HepG2 (cell line): ENCODE data around the gene AAR2. TPM values are rescaled to one million over a fixed set of nuclear protein-coding genes. Genes with fewer than 3 reads are reported as not detected.

Experiments
- ATAC-seq: fragments of 200-7000 bp; cut with Tn5 transposase; 3 replicates; pipeline ENCODE4 v1.9.1; 2020; ENCODE audit warnings: mild to moderate bottlenecking, moderate library complexity
- BruUV-seq: library from RNA; stranded (reverse); fragments of 400-500 nt; replicated peaks from 2 replicates; lab custom pipeline; 2021; lab: Mats Ljungman, UMichigan
- CTCF ChIA-PET: fragments of 300-600 bp; formaldehyde crosslinking; extraction: SDS; loops from one replicate; lab custom pipeline; 2021; ENCODE audit warnings: low total read pairs, inconsistent platforms, low intra/inter-chr PET ratio; lab: Yijun Ruan, JAX
- POLR2A ChIA-PET: fragments of 350-600 bp; sonication (Branson Sonifier 250); formaldehyde crosslinking; loops from one replicate; lab custom pipeline; 2020; ENCODE audit warnings: antibody characterized with exemption, inconsistent platforms; lab: Yijun Ruan, JAX
- DNase-seq: peaks from one replicate; pipeline ENCODE4 v3.0.0-alpha.2; 2015; ENCODE audit warnings: low spot score
- FAIRE-seq: peaks from 3 replicates; lab custom pipeline; 2011; peaks lifted over from hg19 to GRCh38; lab: Jason Lieb, UNC
- H2AFZ ChIP-seq: one replicate; pipeline ENCODE4 v1.6.1; 2011; ENCODE audit warnings: low read length, inconsistent platforms
- H3K27ac ChIP-seq: fragments of 300-600 bp; 3 replicates; pipeline ENCODE4 v1.8.0; 2011; ENCODE audit warnings: mixed run types, mild to moderate bottlenecking, mixed read lengths, low read length, inconsistent platforms; ENCODE audit not compliant: insufficient read depth; ENCODE audit errors: extremely low read length
- H3K27me3 ChIP-seq, 2 experiments: fragments of 200-600 bp in 1 of 2; 2 replicates in 1 of 2; 3 replicates in 1 of 2; pipeline versions ENCODE4 v1.6.0 to v1.8.0; 2011; ENCODE audit warnings: low read length in 2 of 2, mild to moderate bottlenecking in 2 of 2, moderate library complexity in 2 of 2, inconsistent platforms in 1 of 2; ENCODE audit not compliant: insufficient read depth in 2 of 2, control insufficient read depth in 1 of 2
- H3K36me3 ChIP-seq, 2 experiments: fragments of 200-600 bp in 1 of 2; replicated peaks in 1 of 2; 2 replicates in 1 of 2; 3 replicates in 1 of 2; pipeline versions ENCODE4 v1.5.1 to v1.8.0; 2011; ENCODE audit warnings: low read length in 2 of 2, inconsistent platforms in 1 of 2; ENCODE audit not compliant: insufficient read depth in 2 of 2, control insufficient read depth in 1 of 2
- H3K4me1 ChIP-seq: 2 replicates; pipeline ENCODE4 v1.5.1; 2012; ENCODE audit warnings: low read length, inconsistent platforms; ENCODE audit not compliant: insufficient read depth
- H3K4me2 ChIP-seq: 2 replicates; pipeline ENCODE4 v1.6.0; 2011; ENCODE audit warnings: low read depth, low read length, inconsistent platforms
- H3K4me3 ChIP-seq, 3 experiments: fragments of 200-600 bp in 1 of 3; sonication (generic), shearing (Covaris generic) in 1 of 3; replicated peaks in 1 of 3; 2 replicates each; pipeline ENCODE4 v1.5.1; 2011 to 2016; ENCODE audit warnings: low read length in 3 of 3, inconsistent platforms in 2 of 3, low read depth in 2 of 3, mild to moderate bottlenecking in 2 of 3, control low read depth in 1 of 3, mixed read lengths in 1 of 3; ENCODE audit not compliant: insufficient read depth in 1 of 3
- H3K79me2 ChIP-seq: one replicate; pipeline ENCODE4 v1.6.1; 2011; ENCODE audit warnings: low read length, inconsistent platforms; ENCODE audit not compliant: insufficient read depth
- H3K9ac ChIP-seq: 2 replicates; pipeline ENCODE4 v1.6.0; 2011; ENCODE audit warnings: mild to moderate bottlenecking, low read depth, low read length, inconsistent platforms; ENCODE audit not compliant: insufficient read depth
- H3K9me3 ChIP-seq: 2 replicates; pipeline ENCODE4 v1.5.1; 2012; ENCODE audit warnings: mild to moderate bottlenecking, low read length
- H4K20me1 ChIP-seq: 2 replicates; pipeline ENCODE4 v1.6.0; 2011; ENCODE audit warnings: inconsistent platforms, mild to moderate bottlenecking, low read length, moderate library complexity; ENCODE audit not compliant: insufficient read depth
- AGO1 ChIP-seq: fragments of 200-400 bp; formaldehyde crosslinking; IDR thresholded peaks from 2 replicates; pipeline ENCODE4 v1.6.1; 2017; ENCODE audit warnings: mild to moderate bottlenecking, low read depth, low read length, moderate library complexity; ENCODE audit not compliant: poor library complexity, severe bottlenecking
- AKAP8 ChIP-seq: sonication (generic); formaldehyde crosslinking; IDR thresholded peaks from 2 replicates; pipeline ENCODE4 v1.5.1; 2020; ENCODE audit warnings: mild to moderate bottlenecking, missing genetic modification reagents
- HOXA5 ChIP-seq: sonication (generic); formaldehyde crosslinking; IDR thresholded peaks from 2 replicates; pipeline ENCODE4 v1.4.0; 2020; ENCODE audit warnings: missing genetic modification reagents
- KDM6A ChIP-seq: IDR thresholded peaks from 2 replicates; pipeline ENCODE4 v1.6.1; 2016; ENCODE audit warnings: low read depth
- MAFG ChIP-seq: sonication (generic); formaldehyde crosslinking; IDR thresholded peaks from 2 replicates; pipeline ENCODE4 v1.5.1; 2020; ENCODE audit warnings: mild to moderate bottlenecking, missing genetic modification reagents
- NFYB ChIP-seq: sonication (generic); formaldehyde crosslinking; IDR thresholded peaks from 2 replicates; pipeline ENCODE4 v1.4.0; 2020; ENCODE audit warnings: missing genetic modification reagents
- NR3C1 ChIP-seq: sonication (generic); formaldehyde crosslinking; IDR thresholded peaks from 2 replicates; pipeline ENCODE4 v1.4.0; 2020; ENCODE audit warnings: missing genetic modification reagents
- PLSCR1 ChIP-seq: sonication (generic); formaldehyde crosslinking; IDR thresholded peaks from 2 replicates; pipeline ENCODE4 v1.5.0; 2020; ENCODE audit warnings: missing genetic modification reagents, mild to moderate bottlenecking, borderline replicate concordance
- REXO4 ChIP-seq: sonication (generic); formaldehyde crosslinking; IDR thresholded peaks from 2 replicates; pipeline ENCODE4 v1.8.0; 2022; ENCODE audit warnings: missing genetic modification reagents, mild to moderate bottlenecking, borderline replicate concordance
- SRSF1 ChIP-seq: fragments of 200-400 bp; formaldehyde crosslinking; optimal IDR thresholded peaks from 2 replicates; pipeline ENCODE3; 2017; ENCODE audit warnings: mild to moderate bottlenecking, low read depth, low read length, moderate library complexity
- ZNF263 ChIP-seq: sonication (generic); formaldehyde crosslinking; IDR thresholded peaks from 2 replicates; pipeline ENCODE4 v1.4.0; 2020; ENCODE audit warnings: missing genetic modification reagents
- ZNF451 ChIP-seq: sonication (generic); formaldehyde crosslinking; IDR thresholded peaks from 2 replicates; pipeline ENCODE4 v1.5.0; 2020; ENCODE audit warnings: mild to moderate bottlenecking, missing genetic modification reagents
- ZNF562 ChIP-seq: sonication (generic); formaldehyde crosslinking; IDR thresholded peaks from 2 replicates; pipeline ENCODE4 v1.8.0; 2022; ENCODE audit warnings: missing genetic modification reagents, borderline replicate concordance
- ZNF614 ChIP-seq: IDR thresholded peaks from 2 replicates; pipeline ENCODE4 v1.6.1; 2018; ENCODE audit warnings: missing biosample characterization, missing genetic modification reagents, inconsistent platforms, borderline replicate concordance
- ZNF652 ChIP-seq: IDR thresholded peaks from 2 replicates; pipeline ENCODE4 v1.6.1; 2016; ENCODE audit warnings: low read depth, borderline replicate concordance
- ZNF672 ChIP-seq: sonication (generic); formaldehyde crosslinking; IDR thresholded peaks from 2 replicates; pipeline ENCODE4 v1.8.1; 2022; ENCODE audit warnings: missing genetic modification reagents
- WGBS: methylation state at CpG from one replicate; pipeline ENCODE4 v1.1.6; 2017; ENCODE audit warnings: low lambda C conversion rate; 5-methylcytosine and 5-hydroxymethylcytosine counted together
- in situ Hi-C: cut with HindIII; loops from 2 replicates; pipeline ENCODE4 v1.10.0; 2017; ENCODE audit warnings: low pct_unique_long_range_greater_than_20kb; ENCODE audit not compliant: extremely low pct_ligation_motif_present
- intact Hi-C: fragments of 100-400 bp; cut with micrococcal nuclease; formaldehyde crosslinking; loops from one replicate; pipeline ENCODE4 v1.10.0; 2022; ENCODE audit not compliant: unreplicated experiment
- polyA plus RNA-seq, 8 experiments: library from polyadenylated mRNA; depleted of rRNA in 3 of 8; stranded (reverse) in 7 of 8; unstranded in 1 of 8; fragments of >200 nt; fragmentation: Illumina TruSeq in 4 of 8; extraction: Trizol in 4 of 8; gene quantifications; 2 replicates each; pipeline versions ENCODE4 v1.2.1 to v1.2.3, GENCODE V29; 2011 to 2016; ENCODE audit warnings: low read depth in 4 of 8, missing spikeins in 1 of 8, mixed read lengths in 1 of 8; ENCODE audit not compliant: insufficient read depth in 1 of 8
- total RNA-seq, 5 experiments: library from RNA; depleted of rRNA; stranded (reverse); fragments of >200 nt; fragmentation: Illumina TruSeq; extraction: Trizol; gene quantifications; 2 replicates each; pipeline ENCODE4 v1.2.3, GENCODE V29; 2016; ENCODE audit warnings: low read depth in 1 of 5
- TF ChIP-seq, protein P1 (sequence below): sonication (generic); formaldehyde crosslinking; IDR thresholded peaks from 2 replicates; pipeline ENCODE4 v1.8.0; 2022; ENCODE audit warnings: mild to moderate bottlenecking, missing genetic modification reagents, moderate library complexity
- TF ChIP-seq, protein P2 (sequence below): sonication (generic); formaldehyde crosslinking; IDR thresholded peaks from 2 replicates; pipeline ENCODE4 v1.4.0; 2020; ENCODE audit warnings: mild to moderate bottlenecking, missing genetic modification reagents, borderline replicate concordance

Gene AAR2
- total and polyA plus RNA-seq, 2 of the 13 experiments (the other 11 are each of a cell fraction or from before 2014, with no cell fraction given) = 45.2 to 46.2 TPM

- Histone ChIP-seq H2AFZ (no peak overlapping the region), H3K27ac (no peak overlapping the region), H3K79me2 (peaks cover 3% of the 10 kb centered on the region), H4K20me1 (no peaks in the 10 kb centered on the region), H3K4me2 (no peak overlapping the region), H3K27me3 (peaks cover 0 to 24% of the 10 kb centered on the region in 2 experiments; a peak in 3 of 5 replicates), H3K36me3 (peaks cover 0 to 2% of the 10 kb centered on the region in 2 experiments; a peak in 1 of 5 replicates), H3K9me3 (no peaks in the 10 kb centered on the region), H3K4me3 (no peak overlapping the region), H3K9ac (no peak overlapping the region), H3K4me1 (peaks cover 23% of the 10 kb centered on the region)
- no TSS peak for BruUV-seq
- POLR2A ChIA-PET = no interaction called here
- in situ Hi-C loops (loop anchor here (5.0 kb wide), 1 partner anchor 167 kb away; no protein-coding TSS in a partner anchor), intact Hi-C loops (loop anchor here (10.0 kb wide), 1 partner anchor 119 kb away; no protein-coding TSS in a partner anchor)
- CTCF ChIA-PET = no interaction called here
- ATAC-seq = no peak
- 35% methylated on average over 12 of the region's 12 CpGs for WGBS
- TF ChIP-seq ZNF614 (CRISPR knock-in tag) = no peak
- no peak for TF ChIP-seq NR3C1
- TF ChIP-seq MAFG (CRISPR knock-in tag) = no peak
- TF ChIP-seq ZNF451 (CRISPR knock-in tag) = no peak
- no peak for TF ChIP-seq REXO4 (CRISPR knock-in tag)
- TF ChIP-seq, protein P1, sequence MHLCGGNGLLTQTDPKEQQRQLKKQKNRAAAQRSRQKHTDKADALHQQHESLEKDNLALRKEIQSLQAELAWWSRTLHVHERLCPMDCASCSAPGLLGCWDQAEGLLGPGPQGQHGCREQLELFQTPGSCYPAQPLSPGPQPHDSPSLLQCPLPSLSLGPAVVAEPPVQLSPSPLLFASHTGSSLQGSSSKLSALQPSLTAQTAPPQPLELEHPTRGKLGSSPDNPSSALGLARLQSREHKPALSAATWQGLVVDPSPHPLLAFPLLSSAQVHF (CRISPR knock-in tag) = no peak
- no peak for TF ChIP-seq AGO1
- no peak for TF ChIP-seq ZNF672
- no peak for TF ChIP-seq AKAP8 (CRISPR knock-in tag)
- TF ChIP-seq, protein P2, sequence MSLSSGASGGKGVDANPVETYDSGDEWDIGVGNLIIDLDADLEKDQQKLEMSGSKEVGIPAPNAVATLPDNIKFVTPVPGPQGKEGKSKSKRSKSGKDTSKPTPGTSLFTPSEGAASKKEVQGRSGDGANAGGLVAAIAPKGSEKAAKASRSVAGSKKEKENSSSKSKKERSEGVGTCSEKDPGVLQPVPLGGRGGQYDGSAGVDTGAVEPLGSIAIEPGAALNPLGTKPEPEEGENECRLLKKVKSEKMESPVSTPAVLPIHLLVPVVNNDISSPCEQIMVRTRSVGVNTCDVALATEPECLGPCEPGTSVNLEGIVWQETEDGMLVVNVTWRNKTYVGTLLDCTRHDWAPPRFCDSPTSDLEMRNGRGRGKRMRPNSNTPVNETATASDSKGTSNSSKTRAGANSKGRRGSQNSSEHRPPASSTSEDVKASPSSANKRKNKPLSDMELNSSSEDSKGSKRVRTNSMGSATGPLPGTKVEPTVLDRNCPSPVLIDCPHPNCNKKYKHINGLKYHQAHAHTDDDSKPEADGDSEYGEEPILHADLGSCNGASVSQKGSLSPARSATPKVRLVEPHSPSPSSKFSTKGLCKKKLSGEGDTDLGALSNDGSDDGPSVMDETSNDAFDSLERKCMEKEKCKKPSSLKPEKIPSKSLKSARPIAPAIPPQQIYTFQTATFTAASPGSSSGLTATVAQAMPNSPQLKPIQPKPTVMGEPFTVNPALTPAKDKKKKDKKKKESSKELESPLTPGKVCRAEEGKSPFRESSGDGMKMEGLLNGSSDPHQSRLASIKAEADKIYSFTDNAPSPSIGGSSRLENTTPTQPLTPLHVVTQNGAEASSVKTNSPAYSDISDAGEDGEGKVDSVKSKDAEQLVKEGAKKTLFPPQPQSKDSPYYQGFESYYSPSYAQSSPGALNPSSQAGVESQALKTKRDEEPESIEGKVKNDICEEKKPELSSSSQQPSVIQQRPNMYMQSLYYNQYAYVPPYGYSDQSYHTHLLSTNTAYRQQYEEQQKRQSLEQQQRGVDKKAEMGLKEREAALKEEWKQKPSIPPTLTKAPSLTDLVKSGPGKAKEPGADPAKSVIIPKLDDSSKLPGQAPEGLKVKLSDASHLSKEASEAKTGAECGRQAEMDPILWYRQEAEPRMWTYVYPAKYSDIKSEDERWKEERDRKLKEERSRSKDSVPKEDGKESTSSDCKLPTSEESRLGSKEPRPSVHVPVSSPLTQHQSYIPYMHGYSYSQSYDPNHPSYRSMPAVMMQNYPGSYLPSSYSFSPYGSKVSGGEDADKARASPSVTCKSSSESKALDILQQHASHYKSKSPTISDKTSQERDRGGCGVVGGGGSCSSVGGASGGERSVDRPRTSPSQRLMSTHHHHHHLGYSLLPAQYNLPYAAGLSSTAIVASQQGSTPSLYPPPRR (CRISPR knock-in tag) = no peak
- no peak for TF ChIP-seq NFYB (CRISPR knock-in tag)
- no peak for TF ChIP-seq KDM6A (CRISPR knock-in tag)
- no peak for TF ChIP-seq ZNF652 (CRISPR knock-in tag)
- no peak for TF ChIP-seq ZNF562 (CRISPR knock-in tag)
- no peak for TF ChIP-seq HOXA5
- no peak for TF ChIP-seq PLSCR1
- no peak for TF ChIP-seq SRSF1
- TF ChIP-seq ZNF263 (CRISPR knock-in tag) = no peak
- FAIRE-seq = no peak
- no peak for DNase-seq
These were observed 39.3 kb downstream of the AAR2 start for GRCh38 chr20:36275441-36276189.
